GM12891 (cell line): ENCODE measurements around the gene TFIP11.

ENCODE experiments used
- PAX5 ChIP-seq: IDR thresholded peaks from 2 replicates; pipeline ENCODE4 v1.6.1; 2011; ENCODE audit warnings: low read length, moderate library complexity, mild to moderate bottlenecking; ENCODE audit not compliant: insufficient read depth, severe bottlenecking
- POLR2A ChIP-seq: IDR thresholded peaks from 2 replicates; pipeline ENCODE4 v1.6.1; 2011; ENCODE audit warnings: low read depth, low read length, control low read depth
- POLR2AphosphoS5 ChIP-seq: IDR thresholded peaks from 2 replicates; pipeline ENCODE4 v1.6.1; 2011; ENCODE audit warnings: low read depth, low read length, control low read depth
- SPI1 ChIP-seq: IDR thresholded peaks from 2 replicates; pipeline ENCODE4 v1.6.1; 2011; ENCODE audit warnings: low read depth, low read length, control low read depth
- TAF1 ChIP-seq: IDR thresholded peaks from 2 replicates; pipeline ENCODE4 v1.6.1; 2011; ENCODE audit warnings: low read depth, low read length, control low read depth

- TF ChIP-seq POLR2A (no peak), SPI1 (no peak), TAF1 (no peak), POLR2AphosphoS5 (no peak), PAX5 (no peak)
Measured at GRCh38 chr22:26481112-26481693, 31.1 kb downstream of the TFIP11 start.
